Neural cell (in vitro differentiated cells): Measurements from ENCODE around the gene PRF1. TPM values are rescaled to one million over a fixed set of nuclear protein-coding genes. Genes with fewer than 3 reads are reported as not detected.

ENCODE experiments used
- H2AFZ ChIP-seq: fragments of 200-600, 300-800 bp; sonication (generic), shearing (Covaris generic); 2 replicates; pipeline ENCODE4 v1.6.0; 2014; ENCODE audit warnings: low read depth, mild to moderate bottlenecking, antibody characterized with exemption, low read length, moderate library complexity
- H3F3A ChIP-seq: fragments of 200-600 bp; shearing (Covaris generic); 2 replicates; pipeline ENCODE4 v1.6.1; 2016; ENCODE audit warnings: mild to moderate bottlenecking, moderate library complexity, mixed read lengths, antibody characterized with exemption, low read length; ENCODE audit not compliant: insufficient read depth, poor library complexity, severe bottlenecking
- H3K27ac ChIP-seq: fragments of 200-600, 300-800 bp; sonication (generic), shearing (Covaris generic); 2 replicates; pipeline ENCODE4 v1.5.1; 2014; ENCODE audit warnings: mild to moderate bottlenecking, low read length, moderate library complexity
- H3K27me3 ChIP-seq: fragments of 300-800, 200-600 bp; sonication (generic), shearing (Covaris generic); 2 replicates; pipeline ENCODE4 v1.6.0; 2014; ENCODE audit warnings: mild to moderate bottlenecking, low read depth, low read length, moderate library complexity; ENCODE audit not compliant: insufficient read depth
- H3K36me3 ChIP-seq: fragments of 300-800, 200-600 bp; sonication (generic), shearing (Covaris generic); 2 replicates; pipeline ENCODE4 v1.5.1; 2014; ENCODE audit warnings: mild to moderate bottlenecking, antibody characterized with exemption, low read length, moderate library complexity; ENCODE audit not compliant: insufficient read depth
- H3K4me2 ChIP-seq: fragments of 300-800, 200-600 bp; sonication (generic), shearing (Covaris generic); 2 replicates; pipeline ENCODE4 v1.6.0; 2014; ENCODE audit warnings: mild to moderate bottlenecking, low read length
- H3K4me3 ChIP-seq: fragments of 300-800, 200-600 bp; sonication (generic), shearing (Covaris generic); 2 replicates; pipeline ENCODE4 v1.5.1; 2014; ENCODE audit warnings: mild to moderate bottlenecking, low read length, moderate library complexity
- H3K79me2 ChIP-seq: fragments of 200-600 bp; shearing (Covaris generic); replicated peaks from 2 replicates; pipeline ENCODE4 v1.6.0; 2014; ENCODE audit warnings: mild to moderate bottlenecking, low read length, moderate library complexity; ENCODE audit not compliant: insufficient read depth
- H3K9ac ChIP-seq: fragments of 300-800, 200-600 bp; sonication (generic), shearing (Covaris generic); 2 replicates; pipeline ENCODE4 v1.6.1; 2016; ENCODE audit warnings: mild to moderate bottlenecking, low read length, mixed read lengths
- H3K9me2 ChIP-seq: fragments of 200-600 bp; shearing (Covaris generic); 2 replicates; pipeline ENCODE4 v1.6.1; 2016; ENCODE audit warnings: mild to moderate bottlenecking, low read length, mixed read lengths; ENCODE audit not compliant: insufficient read depth
- H3K9me3 ChIP-seq: fragments of 200-600, 300-800 bp; sonication (generic), shearing (Covaris generic); 2 replicates; pipeline ENCODE4 v1.6.1; 2016; ENCODE audit warnings: mild to moderate bottlenecking, mixed run types, low read length, moderate library complexity, mixed read lengths
- H4K20me1 ChIP-seq: fragments of 200-600 bp; shearing (Covaris generic); 2 replicates; pipeline ENCODE4 v1.6.1; 2016; ENCODE audit warnings: mild to moderate bottlenecking, mixed run types; ENCODE audit not compliant: insufficient read depth
- EP300 ChIP-seq: fragments of 450-650 bp; conservative IDR thresholded peaks from 2 replicates; pipeline ENCODE4 v1.6.1; 2014; ENCODE audit warnings: antibody characterized with exemption, mild to moderate bottlenecking, moderate library complexity; ENCODE audit not compliant: poor library complexity, severe bottlenecking
- EZH2 ChIP-seq: fragments of 200-600, 300-800 bp; shearing (Covaris generic), sonication (generic); IDR thresholded peaks from 2 replicates; pipeline ENCODE4 v1.6.1; 2014; ENCODE audit warnings: antibody characterized with exemption, low read length, borderline replicate concordance, mild to moderate bottlenecking; ENCODE audit not compliant: insufficient read depth, poor library complexity, severe bottlenecking
- MXI1 ChIP-seq: fragments of 450-650 bp; conservative IDR thresholded peaks from 2 replicates; pipeline ENCODE4 v1.6.1; 2014; ENCODE audit warnings: antibody characterized with exemption, mild to moderate bottlenecking; ENCODE audit not compliant: poor library complexity, severe bottlenecking
- POLR2AphosphoS5 ChIP-seq: IDR thresholded peaks from 2 replicates; pipeline ENCODE4 v1.6.1; 2012
- RAD21 ChIP-seq: fragments of 450-650 bp; conservative IDR thresholded peaks from 2 replicates; pipeline ENCODE4 v1.6.1; 2014; ENCODE audit warnings: antibody characterized with exemption, mild to moderate bottlenecking, moderate library complexity
- SMC3 ChIP-seq: fragments of 450-650 bp; conservative IDR thresholded peaks from 2 replicates; pipeline ENCODE4 v1.6.1; 2014; ENCODE audit warnings: antibody characterized with exemption, mild to moderate bottlenecking, moderate library complexity; ENCODE audit not compliant: poor library complexity
- TAF1 ChIP-seq: IDR thresholded peaks from 2 replicates; pipeline ENCODE4 v1.6.1; 2012; ENCODE audit warnings: low read depth
- polyA plus RNA-seq: library from polyadenylated mRNA; depleted of rRNA; stranded (reverse); fragments of >200 nt; gene quantifications from 2 replicates; pipeline ENCODE4 v1.2.3, GENCODE V29; 2014
- TF ChIP-seq, protein P1 (sequence below): fragments of 450-650 bp; IDR thresholded peaks from 2 replicates; pipeline ENCODE4 v1.5.1; 2014; ENCODE audit warnings: antibody characterized with exemption, mild to moderate bottlenecking, moderate library complexity; ENCODE audit not compliant: poor library complexity, severe bottlenecking
- TF ChIP-seq, protein P2 (sequence below): IDR thresholded peaks from 2 replicates; pipeline ENCODE4 v1.6.1; 2012; ENCODE audit warnings: borderline replicate concordance

PRF1 gene
- polyA plus RNA-seq, 1 donor from 2014 or later, result not detected

DNA sequence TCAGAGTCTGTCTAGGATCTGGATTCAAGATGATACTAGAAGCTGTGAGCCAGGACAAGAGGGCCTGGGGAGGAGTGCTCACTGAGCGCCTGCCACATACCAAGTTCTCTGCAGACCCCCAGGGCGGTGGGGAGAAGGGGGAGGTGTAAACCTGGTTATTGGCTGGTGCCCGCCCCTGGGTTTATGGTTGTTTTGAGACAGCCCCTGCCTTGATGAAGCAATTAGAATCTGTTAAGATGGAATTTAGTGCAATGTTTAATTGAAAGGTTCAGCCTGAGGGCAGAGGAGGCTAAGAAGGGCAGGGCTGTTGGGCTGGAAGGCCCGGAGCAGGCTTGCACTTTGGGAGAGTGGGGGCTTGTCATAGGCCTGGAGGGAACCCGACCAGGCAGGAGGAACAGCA is 42.7 kb downstream of the PRF1 start:
- no peak overlapping the region for H3K9ac ChIP-seq
- no peak overlapping the region for H2AFZ ChIP-seq
- no peak for TF ChIP-seq SMC3
- TF ChIP-seq, protein P1, sequence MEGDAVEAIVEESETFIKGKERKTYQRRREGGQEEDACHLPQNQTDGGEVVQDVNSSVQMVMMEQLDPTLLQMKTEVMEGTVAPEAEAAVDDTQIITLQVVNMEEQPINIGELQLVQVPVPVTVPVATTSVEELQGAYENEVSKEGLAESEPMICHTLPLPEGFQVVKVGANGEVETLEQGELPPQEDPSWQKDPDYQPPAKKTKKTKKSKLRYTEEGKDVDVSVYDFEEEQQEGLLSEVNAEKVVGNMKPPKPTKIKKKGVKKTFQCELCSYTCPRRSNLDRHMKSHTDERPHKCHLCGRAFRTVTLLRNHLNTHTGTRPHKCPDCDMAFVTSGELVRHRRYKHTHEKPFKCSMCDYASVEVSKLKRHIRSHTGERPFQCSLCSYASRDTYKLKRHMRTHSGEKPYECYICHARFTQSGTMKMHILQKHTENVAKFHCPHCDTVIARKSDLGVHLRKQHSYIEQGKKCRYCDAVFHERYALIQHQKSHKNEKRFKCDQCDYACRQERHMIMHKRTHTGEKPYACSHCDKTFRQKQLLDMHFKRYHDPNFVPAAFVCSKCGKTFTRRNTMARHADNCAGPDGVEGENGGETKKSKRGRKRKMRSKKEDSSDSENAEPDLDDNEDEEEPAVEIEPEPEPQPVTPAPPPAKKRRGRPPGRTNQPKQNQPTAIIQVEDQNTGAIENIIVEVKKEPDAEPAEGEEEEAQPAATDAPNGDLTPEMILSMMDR, result no peak
- no peak for TF ChIP-seq EP300
- TF ChIP-seq TAF1, result no peak
- no peak for TF ChIP-seq POLR2AphosphoS5
- no peak for TF ChIP-seq RAD21
- no peak for TF ChIP-seq MXI1
- TF ChIP-seq, protein P2, sequence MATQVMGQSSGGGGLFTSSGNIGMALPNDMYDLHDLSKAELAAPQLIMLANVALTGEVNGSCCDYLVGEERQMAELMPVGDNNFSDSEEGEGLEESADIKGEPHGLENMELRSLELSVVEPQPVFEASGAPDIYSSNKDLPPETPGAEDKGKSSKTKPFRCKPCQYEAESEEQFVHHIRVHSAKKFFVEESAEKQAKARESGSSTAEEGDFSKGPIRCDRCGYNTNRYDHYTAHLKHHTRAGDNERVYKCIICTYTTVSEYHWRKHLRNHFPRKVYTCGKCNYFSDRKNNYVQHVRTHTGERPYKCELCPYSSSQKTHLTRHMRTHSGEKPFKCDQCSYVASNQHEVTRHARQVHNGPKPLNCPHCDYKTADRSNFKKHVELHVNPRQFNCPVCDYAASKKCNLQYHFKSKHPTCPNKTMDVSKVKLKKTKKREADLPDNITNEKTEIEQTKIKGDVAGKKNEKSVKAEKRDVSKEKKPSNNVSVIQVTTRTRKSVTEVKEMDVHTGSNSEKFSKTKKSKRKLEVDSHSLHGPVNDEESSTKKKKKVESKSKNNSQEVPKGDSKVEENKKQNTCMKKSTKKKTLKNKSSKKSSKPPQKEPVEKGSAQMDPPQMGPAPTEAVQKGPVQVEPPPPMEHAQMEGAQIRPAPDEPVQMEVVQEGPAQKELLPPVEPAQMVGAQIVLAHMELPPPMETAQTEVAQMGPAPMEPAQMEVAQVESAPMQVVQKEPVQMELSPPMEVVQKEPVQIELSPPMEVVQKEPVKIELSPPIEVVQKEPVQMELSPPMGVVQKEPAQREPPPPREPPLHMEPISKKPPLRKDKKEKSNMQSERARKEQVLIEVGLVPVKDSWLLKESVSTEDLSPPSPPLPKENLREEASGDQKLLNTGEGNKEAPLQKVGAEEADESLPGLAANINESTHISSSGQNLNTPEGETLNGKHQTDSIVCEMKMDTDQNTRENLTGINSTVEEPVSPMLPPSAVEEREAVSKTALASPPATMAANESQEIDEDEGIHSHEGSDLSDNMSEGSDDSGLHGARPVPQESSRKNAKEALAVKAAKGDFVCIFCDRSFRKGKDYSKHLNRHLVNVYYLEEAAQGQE, result no peak
- TF ChIP-seq EZH2, result no peak
- H3K36me3 ChIP-seq, result no peaks in the 10 kb centered on the region
- H3K27ac ChIP-seq, result no peak overlapping the region
- H3K4me3 ChIP-seq, result no peak overlapping the region
- no peaks in the 10 kb centered on the region for H3F3A ChIP-seq
- no peak overlapping the region for H3K4me2 ChIP-seq
- no peaks in the 10 kb centered on the region for H3K79me2 ChIP-seq
- H4K20me1 ChIP-seq, result no peaks in the 10 kb centered on the region
- no peaks in the 10 kb centered on the region for H3K27me3 ChIP-seq
- no peaks in the 10 kb centered on the region for H3K9me3 ChIP-seq
- no peaks in the 10 kb centered on the region for H3K9me2 ChIP-seq

DNA sequence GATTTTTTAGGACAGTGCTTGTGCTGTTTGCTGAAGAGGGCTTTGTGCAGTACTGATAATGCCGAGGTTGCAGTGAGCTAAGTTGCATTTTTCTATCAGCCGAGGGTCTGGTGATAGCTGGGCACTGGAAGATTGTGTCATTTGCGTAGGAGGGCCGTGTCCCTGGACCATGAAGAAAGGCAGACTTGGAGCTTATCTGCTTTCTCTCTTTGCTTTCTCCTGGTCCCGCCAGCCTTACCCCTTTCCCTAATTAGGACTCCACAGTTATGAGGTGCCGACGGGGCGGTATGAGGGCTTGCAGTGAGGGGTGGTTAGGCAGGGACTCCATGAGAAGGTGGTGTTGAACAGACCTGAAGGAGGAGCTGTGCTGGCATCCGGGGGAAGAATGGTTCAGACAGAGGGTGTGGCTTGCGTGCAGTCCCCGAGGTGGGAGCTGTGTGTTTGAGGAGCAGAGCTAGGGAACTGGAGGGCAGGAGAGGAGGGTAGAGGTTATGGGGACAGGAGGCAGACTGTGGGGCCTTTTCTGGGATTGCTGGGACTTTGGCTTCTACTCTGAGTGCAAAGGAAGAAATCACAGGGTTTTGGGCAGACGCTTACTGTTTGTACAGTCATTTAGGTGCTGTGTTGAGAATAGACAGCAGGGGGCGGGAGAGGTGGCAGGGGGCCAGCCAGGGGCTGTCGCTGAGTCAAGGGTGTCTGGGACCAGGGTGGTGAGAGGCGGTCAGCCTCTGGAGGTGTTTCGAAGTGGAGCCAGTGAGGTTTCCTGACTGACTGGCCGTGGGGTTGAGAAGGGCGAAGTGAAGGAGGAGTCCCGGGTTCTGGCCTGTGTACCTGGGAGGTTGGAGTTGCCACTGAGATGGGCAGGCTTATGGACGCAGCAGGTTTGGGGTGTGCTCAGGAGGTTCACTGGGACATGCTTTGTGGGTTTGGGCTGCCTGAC is 43.4 kb downstream of the PRF1 start:
- Histone ChIP-seq H2AFZ (no peak overlapping the region), H3K79me2 (no peaks in the 10 kb centered on the region), H3K4me2 (no peak overlapping the region), H3K9ac (no peak overlapping the region), H3K9me2 (no peaks in the 10 kb centered on the region), H3K27me3 (no peaks in the 10 kb centered on the region), H3K9me3 (no peaks in the 10 kb centered on the region), H3F3A (no peaks in the 10 kb centered on the region), H4K20me1 (no peaks in the 10 kb centered on the region), H3K27ac (no peak overlapping the region), H3K4me3 (no peak overlapping the region), H3K36me3 (no peaks in the 10 kb centered on the region)
- TF ChIP-seq EZH2 (no peak), SMC3 (no peak), MXI1 (no peak), RAD21 (no peak), POLR2AphosphoS5 (no peak)
- TF ChIP-seq, protein P1, result no peak
